Measurements from ENCODE around the gene PSME2. TPM values are rescaled to one million over a fixed set of nuclear protein-coding genes. Genes with fewer than 3 reads are reported as not detected.

Gene PSME2
- total and polyA plus RNA-seq, 10 of the 15 experiments (the other 5 are each of a cell fraction or from before 2014, with no cell fraction given), result 510 to 3,542 (median 913) TPM

DNA sequence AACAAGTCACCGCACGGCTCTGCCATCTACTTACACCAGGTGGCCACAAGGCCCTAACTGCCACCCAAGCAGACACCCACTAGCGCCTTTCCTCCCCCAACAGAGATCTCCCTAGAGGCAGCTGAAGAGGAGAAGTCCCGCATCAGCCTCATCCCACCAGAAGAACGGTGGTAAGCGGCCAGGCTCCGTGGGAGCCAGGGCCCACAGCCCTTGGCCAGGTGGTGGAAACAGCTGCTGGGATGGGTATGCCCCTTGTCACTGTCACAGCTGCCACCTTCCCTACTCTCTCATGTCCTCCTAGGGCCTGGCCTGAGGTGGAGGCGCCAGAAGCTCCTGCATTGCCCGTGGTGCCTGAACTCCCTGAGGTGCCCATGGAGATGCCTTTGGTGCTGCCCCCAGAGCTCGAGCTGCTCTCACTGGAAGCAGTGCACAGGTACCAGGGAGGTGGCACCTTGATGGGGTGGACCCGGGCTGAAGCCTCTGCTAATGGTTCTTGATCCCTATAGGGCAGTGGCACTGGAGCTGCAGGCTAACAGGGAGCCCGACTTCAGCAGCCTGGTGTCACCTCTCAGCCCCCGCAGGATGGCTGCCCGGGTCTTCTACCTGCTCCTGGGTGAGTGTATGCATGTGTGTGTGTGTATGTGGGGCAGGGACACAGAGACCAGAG is 33.0 kb upstream of the PSME2 start:
- BruUV-seq (replicated peaks), result no TSS peak
- peak; percentile 9 for ATAC-seq
- 71% methylated on average over 14 of the region's 14 CpGs for WGBS (ENCODE audit: insufficient coverage, insufficient replicate concordance, low lambda C conversion rate, missing lambda C conversion rate)
- in situ Hi-C loops (cut with MboI), result no loop called here
- DNase-seq (ENCODE audit: low read depth, low spot score), result no peak
- TF ChIP-seq POLR2AphosphoS5 (IDR thresholded peaks at IDR 0.05; ENCODE audit: low read length), result peak; percentile 70; the same call in 1 of the 2 replicates
- TF ChIP-seq POLR2A (IDR thresholded peaks at IDR 0.05; ENCODE audit: low read depth, low read length), result peak; percentile 73
- TF ChIP-seq EZH2 (IDR thresholded peaks at IDR 0.05; ENCODE audit: borderline replicate concordance, control insufficient read depth, low read depth, low read length), result no peak
- H3K36me3 ChIP-seq (ENCODE audit: control insufficient read depth in 2 of 2, insufficient read depth in 2 of 2, low read length in 1 of 2), result peaks cover 13 to 47% of the 10 kb centered on the region in 2 experiments; a peak in 3 of 4 replicates
- H3K79me2 ChIP-seq (ENCODE audit: control insufficient read depth, insufficient read depth, low read length), result no peaks in the 10 kb centered on the region
- H3K9ac ChIP-seq (ENCODE audit: control insufficient read depth, insufficient read depth, low read length), result no peak overlapping the region
- intact Hi-C loops (cut with micrococcal nuclease; ENCODE audit: unreplicated experiment), result no loop called here
- no peak overlapping the region for H3K4me2 ChIP-seq (ENCODE audit: control insufficient read depth, insufficient read depth)
- CTCF ChIA-PET, result interaction anchor here (0.6 to 0.9 kb wide), 2 partner anchors 36 to 129 kb away, joined by 3 read pairs; partner anchors contain the start of genes CIDEB and MDP1
- no peak overlapping the region for H2AFZ ChIP-seq (ENCODE audit: control insufficient read depth, low read depth, low read length)
- H3K4me3 ChIP-seq, result no peak overlapping the region
- SMC1A ChIA-PET (ENCODE audit: uncharacterized antibody, unreplicated experiment), result no interaction called here
- no peaks in the 10 kb centered on the region for H3K27me3 ChIP-seq (replicated peaks in 1 of 2; ENCODE audit: control insufficient read depth in 2 of 2, insufficient read depth in 2 of 2, low read length in 1 of 2)
- no peak overlapping the region for H3K27ac ChIP-seq (ENCODE audit: control insufficient read depth, insufficient read depth)
- RAD21 ChIA-PET (ENCODE audit: unreplicated experiment), result no interaction called here
- H3K4me1 ChIP-seq (ENCODE audit: control insufficient read depth, insufficient read depth, low read length), result no peaks in the 10 kb centered on the region
- H3K9me3 ChIP-seq (replicated peaks; ENCODE audit: control insufficient read depth, insufficient read depth, low read length), result no peaks in the 10 kb centered on the region
- FAIRE-seq, result no peak
- no peaks in the 10 kb centered on the region for H4K20me1 ChIP-seq (ENCODE audit: control insufficient read depth, insufficient read depth)
- POLR2A ChIA-PET, result interaction anchor here (1.1 to 1.4 kb wide), 3 partner anchors 15 to 38 kb away, joined by 3 to 4 read pairs (median 3); partner anchors contain the start of gene EMC9

- DNase-seq (ENCODE audit: low read depth, low spot score), result no peak
- H3K4me2 ChIP-seq (ENCODE audit: control insufficient read depth, insufficient read depth), result no peak overlapping the region
- POLR2A ChIA-PET, result interaction anchor here (1.1 to 1.2 kb wide), 2 partner anchors 14 to 37 kb away, joined by 3 read pairs; partner anchors contain the start of gene EMC9
- SMC1A ChIA-PET (ENCODE audit: uncharacterized antibody, unreplicated experiment), result no interaction called here
- peaks cover 14 to 41% of the 10 kb centered on the region in 2 experiments; a peak in 3 of 4 replicates for H3K36me3 ChIP-seq (ENCODE audit: control insufficient read depth in 2 of 2, insufficient read depth in 2 of 2, low read length in 1 of 2)
- H2AFZ ChIP-seq (ENCODE audit: control insufficient read depth, low read depth, low read length), result no peak overlapping the region
- TF ChIP-seq FOXK2 (IDR thresholded peaks at IDR 0.05) (no peak), ATF7 (IDR thresholded peaks at IDR 0.05; ENCODE audit: low read depth) (no peak), POLR2A (IDR thresholded peaks at IDR 0.05; ENCODE audit: low read depth, low read length) (peak; percentile 9; the same call in 1 of the 2 replicates), HDAC6 (IDR thresholded peaks at IDR 0.05; ENCODE audit: unreplicated experiment) (no peak), NKRF (conservative IDR thresholded peaks at IDR 0.05) (no peak)
- no peaks in the 10 kb centered on the region for H3K9me3 ChIP-seq (replicated peaks; ENCODE audit: control insufficient read depth, insufficient read depth, low read length)
- RAD21 ChIA-PET (ENCODE audit: unreplicated experiment), result no interaction called here
- H3K79me2 ChIP-seq (ENCODE audit: control insufficient read depth, insufficient read depth, low read length), result no peaks in the 10 kb centered on the region
- intact Hi-C loops (cut with micrococcal nuclease; ENCODE audit: unreplicated experiment), result no loop called here
- no peak overlapping the region for H3K9ac ChIP-seq (ENCODE audit: control insufficient read depth, insufficient read depth, low read length)
- H3K27me3 ChIP-seq (replicated peaks in 1 of 2; ENCODE audit: control insufficient read depth in 2 of 2, insufficient read depth in 2 of 2, low read length in 1 of 2), result no peaks in the 10 kb centered on the region
- in situ Hi-C loops (cut with MboI), result no loop called here
- CTCF ChIA-PET, result no interaction called here
- H3K4me1 ChIP-seq (ENCODE audit: control insufficient read depth, insufficient read depth, low read length), result no peaks in the 10 kb centered on the region
- no peaks in the 10 kb centered on the region for H4K20me1 ChIP-seq (ENCODE audit: control insufficient read depth, insufficient read depth)
- BruUV-seq (replicated peaks), result no TSS peak
- WGBS (ENCODE audit: insufficient coverage, insufficient replicate concordance, low lambda C conversion rate, missing lambda C conversion rate), result 90% methylated on average over 12 of the region's 12 CpGs
- H3K4me3 ChIP-seq, result no peak overlapping the region
- H3K27ac ChIP-seq (ENCODE audit: control insufficient read depth, insufficient read depth), result no peak overlapping the region
- no peak for FAIRE-seq
- no peak for ATAC-seq
These were observed 32.2 kb upstream of the PSME2 start for GRCh38 chr14:24178399-24179178.
